GM03348 (cell line): ENCODE data around the gene PFDN2.
A peak's percentile ranks its signal among the peaks of the same experiment; 100 is the strongest.
"Not testable (repeated sequence)": the region's sequence is repeated elsewhere in the genome, so short reads cannot be mapped to it uniquely, and the experiment has no call there.

Source experiments
- DNase-seq: peaks from one replicate; pipeline ENCODE4 v3.0.0; 2012; ENCODE audit warnings: low spot score

PFDN2 gene

GRCh38 chr1:161138431-161138830 lies 20.6 kb upstream of the PFDN2 start:
- no peak for DNase-seq

- DNase-seq = no peak
These were observed 20.0 kb upstream of the PFDN2 start for GRCh38 chr1:161137881-161138280.

GRCh38 chr1:161133220-161133740 lies 15.4 kb upstream of the PFDN2 start:
- DNase-seq = no peak

GRCh38 chr1:161132410-161133219 lies 14.8 kb upstream of the PFDN2 start, which contains the start of gene DEDD:
TSS of gene DEDD (minus strand) at chr1:161132667. CDS start at chr1:161124462, 8,205 bp downstream.
- DNase-seq = peak; percentile 93

GRCh38 chr1:161131523-161132409 lies 13.9 kb upstream of the PFDN2 start:
- peak; percentile 45 for DNase-seq

GRCh38 chr1:161130266-161130665 lies 12.4 kb upstream of the PFDN2 start:
- DNase-seq = no peak

- DNase-seq = no peak
These were observed 11.0 kb upstream of the PFDN2 start for GRCh38 chr1:161128591-161129420.

- no peak for DNase-seq
These were observed 9.8 kb upstream of the PFDN2 start for GRCh38 chr1:161127649-161128048.

- DNase-seq = no peak
These were observed 5.1 kb upstream of the PFDN2 start for GRCh38 chr1:161122967-161123366.

GRCh38 chr1:161121834-161122233 lies 4.0 kb upstream of the PFDN2 start:
- DNase-seq = no peak

- DNase-seq = no peak
These were observed 3.3 kb upstream of the PFDN2 start for GRCh38 chr1:161121042-161121650.

GRCh38 chr1:161119092-161119903 lies 1.5 kb upstream of the PFDN2 start:
- peak; percentile 79 for DNase-seq

- DNase-seq = not testable (repeated sequence)
These were observed 1.9 kb downstream of the PFDN2 start for GRCh38 chr1:161115961-161116360.

- no peak for DNase-seq
These were observed 2.6 kb downstream of the PFDN2 start for GRCh38 chr1:161115132-161115711.

- no peak for DNase-seq
These were observed 3.3 kb downstream of the PFDN2 start for GRCh38 chr1:161114556-161114955.

GRCh38 chr1:161113915-161114314 lies 3.9 kb downstream of the PFDN2 start:
- no peak for DNase-seq

- no peak for DNase-seq
These were observed 6.3 kb downstream of the PFDN2 start for GRCh38 chr1:161111527-161111926.

- no peak for DNase-seq
These were observed 6.7 kb downstream of the PFDN2 start for GRCh38 chr1:161111117-161111516.

- no peak for DNase-seq
These were observed 11.4 kb downstream of the PFDN2 start for GRCh38 chr1:161106431-161106830.

GRCh38 chr1:161100556-161100955 lies 17.3 kb downstream of the PFDN2 start:
- DNase-seq = no peak
